ENCODE results near the gene NDUFA12.

NDUFA12 gene

DNA sequence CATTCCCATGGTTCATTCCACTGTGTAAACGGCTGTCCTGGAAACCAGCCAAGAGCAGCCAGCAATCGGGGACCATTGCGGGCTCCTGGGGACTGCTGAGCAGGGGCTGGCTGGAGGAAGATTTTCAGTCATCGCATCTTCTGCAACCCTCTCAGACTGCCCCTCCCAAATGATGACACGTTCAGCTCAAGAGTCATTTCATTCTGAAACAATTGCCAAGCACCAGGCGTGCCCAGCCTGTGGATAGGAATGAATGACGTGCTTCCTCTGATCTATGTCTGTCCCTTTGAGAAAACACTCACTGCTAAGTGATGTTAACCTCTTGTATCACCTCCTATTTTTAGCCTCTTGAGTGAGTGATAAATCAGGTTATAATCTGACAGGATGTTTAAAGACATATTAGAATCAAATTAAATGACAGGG, 62.0 kb downstream of the NDUFA12 start:
- no peak overlapping the region for H3K4ac ChIP-seq (ENCODE audit: low read length)
- H4K91ac ChIP-seq (ENCODE audit: low read depth, low read length, poor library complexity), result no peak overlapping the region
- H4K8ac ChIP-seq (ENCODE audit: low read depth, low read length), result no peak overlapping the region
- H3K14ac ChIP-seq (ENCODE audit: low read length), result no peak overlapping the region
- no peak overlapping the region for H2BK15ac ChIP-seq (ENCODE audit: low read length)
- H3K18ac ChIP-seq (ENCODE audit: low read length), result no peak overlapping the region
- H2AFZ ChIP-seq (ENCODE audit: low read length), result peak overlapping the region; percentile 41
- H3K4me3 ChIP-seq (ENCODE audit: low read length in 2 of 2), result no peak overlapping the region
- no peak for DNase-seq (ENCODE audit: low spot score)
- H3K79me1 ChIP-seq (ENCODE audit: low read depth, low read length), result no peaks in the 10 kb centered on the region
- H3K9ac ChIP-seq (ENCODE audit: low read depth, low read length, poor library complexity), result no peak overlapping the region
- H3K27me3 ChIP-seq (ENCODE audit: control insufficient read depth in 3 of 3, insufficient read depth in 3 of 3, low read depth in 1 of 3, low read length in 3 of 3), result peaks cover 0 to 3% (median 0%) of the 10 kb centered on the region in 3 experiments
- H3K4me1 ChIP-seq (ENCODE audit: control insufficient read depth in 2 of 2, insufficient read depth in 1 of 2, low read depth in 1 of 2, low read length in 2 of 2), result peaks cover 2 to 3% of the 10 kb centered on the region in 2 donors
- no peak overlapping the region for H2BK12ac ChIP-seq (ENCODE audit: low read length)
- WGBS, 2 donors (ENCODE audit: extremely low coverage in 2 of 2, insufficient read length in 2 of 2, insufficient replicate concordance in 1 of 2), result no CpG with 5 or more reads among the region's 7 CpGs
- H2BK5ac ChIP-seq (ENCODE audit: low read length), result no peak overlapping the region
- H3K27ac ChIP-seq (replicated peaks; ENCODE audit: low read length), result no peak overlapping the region
- H3K9me3 ChIP-seq (replicated peaks in 1 of 2; ENCODE audit: control insufficient read depth in 2 of 2, insufficient read depth in 1 of 2, low read depth in 1 of 2, low read length in 2 of 2), result no peaks in the 10 kb centered on the region
- H2AK5ac ChIP-seq (ENCODE audit: low read depth, low read length), result no peak overlapping the region
- H3K23ac ChIP-seq (ENCODE audit: low read depth, low read length, poor library complexity), result no peak overlapping the region
- peaks cover 0 to 1% of the 10 kb centered on the region in 2 donors for H3K36me3 ChIP-seq (replicated peaks in 1 of 2; ENCODE audit: control insufficient read depth in 2 of 2, insufficient read depth in 2 of 2, low read length in 2 of 2)
- no peak overlapping the region for H2BK120ac ChIP-seq (ENCODE audit: low read depth, low read length)
- no peak overlapping the region for H3K4me2 ChIP-seq (ENCODE audit: insufficient read depth, low read length, poor library complexity, severe bottlenecking)

DNA sequence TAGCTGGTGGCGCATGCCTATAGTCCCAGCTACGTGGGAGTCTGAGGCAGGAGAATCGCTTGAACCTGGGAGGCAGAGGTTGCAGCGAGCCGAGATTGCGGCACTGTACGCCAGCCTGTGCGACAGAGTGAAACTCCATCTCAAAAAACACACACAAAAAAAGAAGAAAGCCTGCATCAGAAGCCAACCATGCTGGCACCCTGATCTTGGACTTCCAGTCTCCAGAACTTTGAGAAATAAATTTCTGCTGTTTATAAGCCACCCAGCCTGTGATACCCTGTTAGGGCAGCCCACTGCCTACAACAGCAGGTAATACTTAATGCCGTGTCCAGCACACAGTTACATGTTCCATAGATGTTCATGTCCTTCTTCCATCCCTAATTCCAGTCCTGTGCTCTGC, 62.7 kb downstream of the NDUFA12 start:
- no peak for DNase-seq (ENCODE audit: low spot score)
- Histone ChIP-seq H2BK15ac (ENCODE audit: low read length) (no peak overlapping the region), H3K23ac (ENCODE audit: low read depth, low read length, poor library complexity) (no peak overlapping the region), H3K4me1 (ENCODE audit: control insufficient read depth in 2 of 2, insufficient read depth in 1 of 2, low read depth in 1 of 2, low read length in 2 of 2) (peaks cover 2 to 3% of the 10 kb centered on the region in 2 donors), H2BK5ac (ENCODE audit: low read length) (no peak overlapping the region), H2AK5ac (ENCODE audit: low read depth, low read length) (peak overlapping the region; percentile 36), H2BK12ac (ENCODE audit: low read length) (no peak overlapping the region), H3K18ac (ENCODE audit: low read length) (no peak overlapping the region), H3K9ac (ENCODE audit: low read depth, low read length, poor library complexity) (no peak overlapping the region), H4K91ac (ENCODE audit: low read depth, low read length, poor library complexity) (no peak overlapping the region), H2AFZ (ENCODE audit: low read length) (no peak overlapping the region), H3K4ac (ENCODE audit: low read length) (no peak overlapping the region), H3K4me2 (ENCODE audit: insufficient read depth, low read length, poor library complexity, severe bottlenecking) (no peak overlapping the region), H3K79me1 (ENCODE audit: low read depth, low read length) (no peaks in the 10 kb centered on the region), H3K27ac (replicated peaks; ENCODE audit: low read length) (no peak overlapping the region), H3K4me3 (ENCODE audit: low read length in 2 of 2) (no peak overlapping the region), H4K8ac (ENCODE audit: low read depth, low read length) (no peak overlapping the region), H3K9me3 (replicated peaks in 1 of 2; ENCODE audit: control insufficient read depth in 2 of 2, insufficient read depth in 1 of 2, low read depth in 1 of 2, low read length in 2 of 2) (no peaks in the 10 kb centered on the region), H2BK120ac (ENCODE audit: low read depth, low read length) (no peak overlapping the region), H3K36me3 (replicated peaks in 1 of 2; ENCODE audit: control insufficient read depth in 2 of 2, insufficient read depth in 2 of 2, low read length in 2 of 2) (peaks cover 0 to 1% of the 10 kb centered on the region in 2 donors), H3K14ac (ENCODE audit: low read length) (no peak overlapping the region), H3K27me3 (ENCODE audit: control insufficient read depth in 3 of 3, insufficient read depth in 3 of 3, low read depth in 1 of 3, low read length in 3 of 3) (peaks cover 0 to 3% (median 0%) of the 10 kb centered on the region in 3 experiments)
- WGBS, 2 donors (ENCODE audit: extremely low coverage in 2 of 2, insufficient read length in 2 of 2, insufficient replicate concordance in 1 of 2), result no CpG with 5 or more reads among the region's 9 CpGs

DNA sequence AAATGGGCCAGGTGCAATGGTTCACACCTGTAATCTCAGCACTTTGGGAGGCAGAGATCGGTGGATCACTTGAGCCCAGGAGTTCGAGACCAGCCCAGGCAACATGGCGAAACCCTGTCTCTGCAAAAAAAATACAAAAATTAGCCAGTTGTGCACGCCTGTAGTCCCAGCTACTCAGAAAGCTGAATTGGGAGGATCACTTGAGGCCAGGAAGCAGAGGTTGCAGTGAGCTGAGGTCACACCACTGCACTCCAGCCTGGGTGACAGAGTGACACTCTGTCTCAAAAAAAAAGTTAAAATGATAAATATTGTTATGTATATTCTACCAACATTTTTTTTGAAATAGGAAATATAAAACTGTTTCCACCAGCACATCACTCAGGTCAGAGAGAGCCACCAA, 64.9 kb downstream of the NDUFA12 start:
- Histone ChIP-seq H3K4ac (ENCODE audit: low read length) (no peak overlapping the region), H2AFZ (ENCODE audit: low read length) (no peak overlapping the region), H3K4me3 (ENCODE audit: low read length in 2 of 2) (no peak overlapping the region), H2BK5ac (ENCODE audit: low read length) (no peak overlapping the region), H4K8ac (ENCODE audit: low read depth, low read length) (no peak overlapping the region), H3K23ac (ENCODE audit: low read depth, low read length, poor library complexity) (no peak overlapping the region), H3K27ac (replicated peaks; ENCODE audit: low read length) (no peak overlapping the region), H3K18ac (ENCODE audit: low read length) (no peak overlapping the region), H2BK120ac (ENCODE audit: low read depth, low read length) (no peak overlapping the region), H3K79me1 (ENCODE audit: low read depth, low read length) (no peaks in the 10 kb centered on the region), H4K91ac (ENCODE audit: low read depth, low read length, poor library complexity) (no peak overlapping the region), H2BK15ac (ENCODE audit: low read length) (peak overlapping the region; percentile 30), H3K9me3 (replicated peaks in 1 of 2; ENCODE audit: control insufficient read depth in 2 of 2, insufficient read depth in 1 of 2, low read depth in 1 of 2, low read length in 2 of 2) (no peaks in the 10 kb centered on the region), H3K4me1 (ENCODE audit: control insufficient read depth in 2 of 2, insufficient read depth in 1 of 2, low read depth in 1 of 2, low read length in 2 of 2) (peaks cover 2 to 3% of the 10 kb centered on the region in 2 donors), H2BK12ac (ENCODE audit: low read length) (no peak overlapping the region), H3K4me2 (ENCODE audit: insufficient read depth, low read length, poor library complexity, severe bottlenecking) (no peak overlapping the region), H2AK5ac (ENCODE audit: low read depth, low read length) (no peak overlapping the region), H3K14ac (ENCODE audit: low read length) (no peak overlapping the region), H3K9ac (ENCODE audit: low read depth, low read length, poor library complexity) (no peak overlapping the region), H3K27me3 (ENCODE audit: control insufficient read depth in 3 of 3, insufficient read depth in 3 of 3, low read depth in 1 of 3, low read length in 3 of 3) (peaks cover 0 to 3% (median 0%) of the 10 kb centered on the region in 3 experiments), H3K36me3 (replicated peaks in 1 of 2; ENCODE audit: control insufficient read depth in 2 of 2, insufficient read depth in 2 of 2, low read length in 2 of 2) (no peaks in the 10 kb centered on the region)
- WGBS, 2 donors (ENCODE audit: extremely low coverage in 2 of 2, insufficient read length in 2 of 2, insufficient replicate concordance in 1 of 2), result no CpG with 5 or more reads among the region's 4 CpGs
- DNase-seq (ENCODE audit: low spot score), result no peak

DNA sequence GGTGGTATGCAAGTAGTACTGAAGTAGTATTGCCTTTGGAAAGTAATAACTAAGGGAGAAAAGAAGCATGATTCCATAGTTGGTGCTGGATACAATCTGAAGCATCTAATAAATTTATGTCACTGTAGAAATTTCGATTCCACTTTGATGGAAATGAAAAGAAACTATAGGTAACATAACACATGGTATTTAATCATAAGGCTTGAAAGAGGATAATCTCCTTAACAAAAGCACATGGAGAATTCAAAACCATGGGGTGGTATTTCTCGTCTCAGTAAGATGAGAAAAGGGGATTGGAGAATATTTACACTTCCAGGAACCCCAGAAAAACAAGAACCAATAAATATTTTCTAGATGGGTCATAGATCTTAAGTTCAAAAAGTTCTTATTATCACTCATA, 72.7 kb downstream of the NDUFA12 start:
- H3K4me2 ChIP-seq (ENCODE audit: insufficient read depth, low read length, poor library complexity, severe bottlenecking), result no peak overlapping the region
- no peak overlapping the region for H2BK12ac ChIP-seq (ENCODE audit: low read length)
- H3K23ac ChIP-seq (ENCODE audit: low read depth, low read length, poor library complexity), result no peak overlapping the region
- no peak overlapping the region for H3K4me3 ChIP-seq (ENCODE audit: low read length in 2 of 2)
- H3K9me3 ChIP-seq (replicated peaks in 1 of 2; ENCODE audit: control insufficient read depth in 2 of 2, insufficient read depth in 1 of 2, low read depth in 1 of 2, low read length in 2 of 2), result no peaks in the 10 kb centered on the region
- no peak overlapping the region for H4K8ac ChIP-seq (ENCODE audit: low read depth, low read length)
- H2BK120ac ChIP-seq (ENCODE audit: low read depth, low read length), result no peak overlapping the region
- H3K27ac ChIP-seq (replicated peaks; ENCODE audit: low read length), result no peak overlapping the region
- no peak for DNase-seq (ENCODE audit: low spot score)
- H2BK15ac ChIP-seq (ENCODE audit: low read length), result no peak overlapping the region
- H3K14ac ChIP-seq (ENCODE audit: low read length), result no peak overlapping the region
- H2BK5ac ChIP-seq (ENCODE audit: low read length), result no peak overlapping the region
- H2AK5ac ChIP-seq (ENCODE audit: low read depth, low read length), result no peak overlapping the region
- H3K18ac ChIP-seq (ENCODE audit: low read length), result no peak overlapping the region
- WGBS, 2 donors (ENCODE audit: extremely low coverage in 2 of 2, insufficient read length in 2 of 2, insufficient replicate concordance in 1 of 2), result no CpG with 5 or more reads among the region's 2 CpGs
- H3K79me1 ChIP-seq (ENCODE audit: low read depth, low read length), result no peaks in the 10 kb centered on the region
- no peak overlapping the region for H3K4ac ChIP-seq (ENCODE audit: low read length)
- H3K36me3 ChIP-seq (replicated peaks in 1 of 2; ENCODE audit: control insufficient read depth in 2 of 2, insufficient read depth in 2 of 2, low read length in 2 of 2), result no peaks in the 10 kb centered on the region
- no peaks in the 10 kb centered on the region for H3K27me3 ChIP-seq (ENCODE audit: control insufficient read depth in 3 of 3, insufficient read depth in 3 of 3, low read depth in 1 of 3, low read length in 3 of 3)
- H2AFZ ChIP-seq (ENCODE audit: low read length), result no peak overlapping the region
- no peak overlapping the region for H4K91ac ChIP-seq (ENCODE audit: low read depth, low read length, poor library complexity)
- no peak overlapping the region for H3K9ac ChIP-seq (ENCODE audit: low read depth, low read length, poor library complexity)
- H3K4me1 ChIP-seq (ENCODE audit: control insufficient read depth in 2 of 2, insufficient read depth in 1 of 2, low read depth in 1 of 2, low read length in 2 of 2), result no peaks in the 10 kb centered on the region

Measured in neuronal stem cell (in vitro differentiated cells).